ENCODE results near the gene FBXL4. TPM values are rescaled to one million over a fixed set of nuclear protein-coding genes. Genes with fewer than 3 reads are reported as not detected.
A peak's percentile ranks its signal among the peaks of the same experiment; 100 is the strongest.

FBXL4 gene
- total RNA-seq, 1 donor from 2014 or later, result 15.3 TPM

DNA sequence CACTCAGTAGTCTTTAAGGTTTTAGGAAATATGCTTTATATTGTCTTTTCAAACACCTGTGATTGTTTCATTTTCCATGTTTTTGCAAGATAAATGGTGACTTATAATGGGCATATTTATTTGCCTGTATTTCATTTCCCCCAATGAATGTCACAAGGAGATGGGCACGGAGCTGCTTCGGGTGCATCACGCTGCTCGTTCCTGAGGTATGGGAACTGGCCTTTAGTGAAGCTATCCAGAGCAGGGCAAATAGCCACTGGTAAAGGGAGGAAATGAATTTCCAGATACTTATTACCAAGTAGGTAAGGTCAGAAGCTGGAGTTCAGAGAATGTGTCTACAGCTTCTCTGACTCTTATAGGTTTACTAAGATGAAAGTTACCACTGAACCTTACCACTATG is 109.7 kb downstream of the FBXL4 start:
- no peak overlapping the region for H3K27ac Mint-ChIP-seq (ENCODE audit: unreplicated experiment)

DNA sequence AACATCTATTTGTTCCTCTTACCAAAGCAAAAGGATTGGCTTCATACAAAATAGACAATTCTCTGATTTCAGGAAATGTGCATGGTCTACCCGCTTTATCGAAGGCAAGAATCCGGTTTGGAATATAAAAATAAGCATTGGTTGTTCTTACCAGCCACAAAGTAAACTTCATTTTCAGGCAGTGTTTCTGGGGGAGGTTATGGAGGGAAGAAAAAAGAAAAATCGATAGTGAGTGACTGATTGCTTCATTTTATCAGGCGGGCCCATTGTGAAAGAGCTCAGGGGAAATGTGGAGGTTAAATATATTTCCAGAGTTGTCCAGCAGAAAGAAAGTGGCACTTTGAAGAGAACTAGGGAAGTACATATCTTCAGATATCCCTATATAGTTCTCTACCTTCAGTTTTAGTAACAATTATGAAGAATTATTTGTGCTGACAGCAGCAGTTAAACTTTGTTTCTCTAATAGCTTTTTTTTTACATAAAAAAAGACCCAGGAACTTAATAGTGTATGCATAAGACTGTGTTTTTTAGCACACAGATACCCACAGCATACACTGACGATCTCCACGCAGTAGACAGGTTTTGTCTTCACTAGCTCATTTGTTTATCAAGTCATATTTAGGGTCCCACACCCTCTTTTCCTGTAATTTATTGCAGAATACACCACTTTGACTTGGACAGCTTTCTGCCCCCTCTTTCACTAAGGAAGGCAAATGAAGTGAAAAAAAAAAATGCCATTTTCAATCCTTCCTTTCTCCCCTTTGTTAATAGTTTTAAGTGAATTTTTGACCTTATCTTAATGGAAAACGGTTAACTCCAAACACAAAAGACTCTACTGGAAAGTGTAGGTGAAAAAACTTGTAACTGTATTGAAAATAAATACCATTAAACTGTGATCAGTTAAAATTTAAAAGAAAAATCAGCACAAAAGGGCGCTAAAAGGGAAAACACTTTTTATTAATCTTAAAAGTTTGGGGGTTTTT is 110.5 kb downstream of the FBXL4 start:
- Mint-ChIP-seq H3K4me1 (ENCODE audit: unreplicated experiment) (peaks cover 39% of the 10 kb centered on the region), H3K27me3 (ENCODE audit: unreplicated experiment) (peaks cover 33% of the 10 kb centered on the region), H3K36me3 (ENCODE audit: low read depth, unreplicated experiment) (no peaks in the 10 kb centered on the region), H3K9me3 (ENCODE audit: unreplicated experiment) (no peaks in the 10 kb centered on the region), H3K27ac (ENCODE audit: unreplicated experiment) (no peak overlapping the region), H3K4me3 (ENCODE audit: unreplicated experiment) (no peak overlapping the region)
- DNase-seq (ENCODE audit: low spot score), result no peak
- TF ChIP-seq, protein P1, sequence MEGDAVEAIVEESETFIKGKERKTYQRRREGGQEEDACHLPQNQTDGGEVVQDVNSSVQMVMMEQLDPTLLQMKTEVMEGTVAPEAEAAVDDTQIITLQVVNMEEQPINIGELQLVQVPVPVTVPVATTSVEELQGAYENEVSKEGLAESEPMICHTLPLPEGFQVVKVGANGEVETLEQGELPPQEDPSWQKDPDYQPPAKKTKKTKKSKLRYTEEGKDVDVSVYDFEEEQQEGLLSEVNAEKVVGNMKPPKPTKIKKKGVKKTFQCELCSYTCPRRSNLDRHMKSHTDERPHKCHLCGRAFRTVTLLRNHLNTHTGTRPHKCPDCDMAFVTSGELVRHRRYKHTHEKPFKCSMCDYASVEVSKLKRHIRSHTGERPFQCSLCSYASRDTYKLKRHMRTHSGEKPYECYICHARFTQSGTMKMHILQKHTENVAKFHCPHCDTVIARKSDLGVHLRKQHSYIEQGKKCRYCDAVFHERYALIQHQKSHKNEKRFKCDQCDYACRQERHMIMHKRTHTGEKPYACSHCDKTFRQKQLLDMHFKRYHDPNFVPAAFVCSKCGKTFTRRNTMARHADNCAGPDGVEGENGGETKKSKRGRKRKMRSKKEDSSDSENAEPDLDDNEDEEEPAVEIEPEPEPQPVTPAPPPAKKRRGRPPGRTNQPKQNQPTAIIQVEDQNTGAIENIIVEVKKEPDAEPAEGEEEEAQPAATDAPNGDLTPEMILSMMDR (IDR thresholded peaks at IDR 0.05; ENCODE audit: unreplicated experiment), result no peak

More for the DNA sequence above, 109.7 kb downstream of the FBXL4 start:
- DNase-seq (ENCODE audit: low spot score), result no peak
- peaks cover 28% of the 10 kb centered on the region for H3K27me3 Mint-ChIP-seq (ENCODE audit: unreplicated experiment)
- H3K4me3 Mint-ChIP-seq (ENCODE audit: unreplicated experiment), result no peak overlapping the region
- H3K4me1 Mint-ChIP-seq (ENCODE audit: unreplicated experiment), result peaks cover 38% of the 10 kb centered on the region
- H3K9me3 Mint-ChIP-seq (ENCODE audit: unreplicated experiment), result no peaks in the 10 kb centered on the region
- no peaks in the 10 kb centered on the region for H3K36me3 Mint-ChIP-seq (ENCODE audit: low read depth, unreplicated experiment)
- TF ChIP-seq, protein P1 (IDR thresholded peaks at IDR 0.05; ENCODE audit: unreplicated experiment), result no peak

DNA sequence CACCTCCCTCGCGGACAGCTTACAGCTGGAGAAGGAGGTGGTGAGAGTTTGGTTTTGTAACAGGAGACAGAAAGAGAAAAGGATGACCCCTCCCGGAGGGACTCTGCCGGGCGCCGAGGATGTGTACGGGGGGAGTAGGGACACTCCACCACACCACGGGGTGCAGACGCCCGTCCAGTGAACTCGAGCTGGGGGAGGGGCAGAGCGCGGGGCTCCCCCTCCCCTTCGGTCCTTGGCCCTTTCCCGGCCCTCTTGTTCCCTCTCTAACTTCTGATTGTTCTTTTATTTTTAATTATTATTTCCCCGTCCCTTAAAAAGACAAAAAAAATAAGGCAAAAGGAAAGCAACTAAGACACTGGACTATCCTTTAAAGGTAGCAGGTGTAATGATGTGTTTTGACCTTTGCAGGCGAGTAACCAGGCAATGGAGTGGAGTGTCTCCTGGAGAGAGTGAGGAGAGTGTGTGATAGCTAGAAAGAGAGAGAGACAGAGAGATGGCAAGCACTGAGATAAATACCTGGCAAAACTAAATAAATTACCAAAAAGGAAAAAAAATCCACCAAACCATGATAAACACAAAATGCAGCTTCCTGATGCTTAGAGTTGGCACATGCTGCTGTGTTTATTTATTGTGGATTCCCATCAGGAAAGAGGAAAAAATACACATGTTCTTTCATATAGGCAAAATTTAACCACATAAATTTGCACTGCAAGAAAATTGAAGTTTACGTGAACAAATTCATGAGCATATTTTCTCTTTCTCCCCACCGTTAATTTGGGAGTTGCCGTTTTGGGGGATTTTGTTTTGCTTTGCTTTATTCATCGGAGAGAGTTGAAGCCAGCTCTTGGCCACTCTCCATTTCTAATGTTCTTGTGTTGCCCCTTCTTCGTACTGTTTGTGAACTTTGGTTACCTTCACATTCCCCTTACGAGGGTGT is 111.5 kb downstream of the FBXL4 start:
- no peak overlapping the region for H3K27ac Mint-ChIP-seq (ENCODE audit: unreplicated experiment)
- DNase-seq (ENCODE audit: low spot score), result no peak
- TF ChIP-seq, protein P1 (IDR thresholded peaks at IDR 0.05; ENCODE audit: unreplicated experiment), result no peak

DNA sequence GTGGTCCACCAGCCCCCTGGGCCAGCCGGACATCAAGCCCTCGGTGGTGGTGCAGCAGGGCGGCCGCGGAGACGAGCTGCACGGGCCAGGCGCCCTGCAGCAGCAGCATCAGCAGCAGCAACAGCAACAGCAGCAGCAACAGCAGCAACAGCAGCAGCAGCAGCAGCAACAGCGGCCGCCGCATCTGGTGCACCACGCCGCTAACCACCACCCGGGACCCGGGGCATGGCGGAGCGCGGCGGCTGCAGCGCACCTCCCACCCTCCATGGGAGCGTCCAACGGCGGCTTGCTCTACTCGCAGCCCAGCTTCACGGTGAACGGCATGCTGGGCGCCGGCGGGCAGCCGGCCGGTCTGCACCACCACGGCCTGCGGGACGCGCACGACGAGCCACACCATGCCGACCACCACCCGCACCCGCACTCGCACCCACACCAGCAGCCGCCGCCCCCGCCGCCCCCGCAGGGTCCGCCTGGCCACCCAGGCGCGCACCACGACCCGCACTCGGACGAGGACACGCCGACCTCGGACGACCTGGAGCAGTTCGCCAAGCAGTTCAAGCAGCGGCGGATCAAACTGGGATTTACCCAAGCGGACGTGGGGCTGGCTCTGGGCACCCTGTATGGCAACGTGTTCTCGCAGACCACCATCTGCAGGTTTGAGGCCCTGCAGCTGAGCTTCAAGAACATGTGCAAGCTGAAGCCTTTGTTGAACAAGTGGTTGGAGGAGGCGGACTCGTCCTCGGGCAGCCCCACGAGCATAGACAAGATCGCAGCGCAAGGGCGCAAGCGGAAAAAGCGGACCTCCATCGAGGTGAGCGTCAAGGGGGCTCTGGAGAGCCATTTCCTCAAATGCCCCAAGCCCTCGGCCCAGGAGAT is 112.4 kb downstream of the FBXL4 start:
- Mint-ChIP-seq H3K27ac (ENCODE audit: unreplicated experiment) (no peak overlapping the region), H3K4me1 (ENCODE audit: unreplicated experiment) (peaks cover 35% of the 10 kb centered on the region), H3K9me3 (ENCODE audit: unreplicated experiment) (no peaks in the 10 kb centered on the region), H3K27me3 (ENCODE audit: unreplicated experiment) (peaks cover 36% of the 10 kb centered on the region), H3K4me3 (ENCODE audit: unreplicated experiment) (peak overlapping the region; percentile 23), H3K36me3 (ENCODE audit: low read depth, unreplicated experiment) (peaks cover 6% of the 10 kb centered on the region)
- DNase-seq (ENCODE audit: low spot score), result peak; percentile 35
- TF ChIP-seq, protein P1 (IDR thresholded peaks at IDR 0.05; ENCODE audit: unreplicated experiment), result no peak

More for the DNA sequence above, 111.5 kb downstream of the FBXL4 start:
- no peaks in the 10 kb centered on the region for H3K9me3 Mint-ChIP-seq (ENCODE audit: unreplicated experiment)
- H3K36me3 Mint-ChIP-seq (ENCODE audit: low read depth, unreplicated experiment), result no peaks in the 10 kb centered on the region
- H3K4me1 Mint-ChIP-seq (ENCODE audit: unreplicated experiment), result peaks cover 31% of the 10 kb centered on the region
- peak overlapping the region; percentile 20 for H3K4me3 Mint-ChIP-seq (ENCODE audit: unreplicated experiment)
- peaks cover 34% of the 10 kb centered on the region for H3K27me3 Mint-ChIP-seq (ENCODE audit: unreplicated experiment)
